ENCODE data around the gene NUMB. TPM values are rescaled to one million over a fixed set of nuclear protein-coding genes. Genes with fewer than 3 reads are reported as not detected.

NUMB gene
- total RNA-seq, 1 experiment from 2014 or later = 46.5 TPM

DNA sequence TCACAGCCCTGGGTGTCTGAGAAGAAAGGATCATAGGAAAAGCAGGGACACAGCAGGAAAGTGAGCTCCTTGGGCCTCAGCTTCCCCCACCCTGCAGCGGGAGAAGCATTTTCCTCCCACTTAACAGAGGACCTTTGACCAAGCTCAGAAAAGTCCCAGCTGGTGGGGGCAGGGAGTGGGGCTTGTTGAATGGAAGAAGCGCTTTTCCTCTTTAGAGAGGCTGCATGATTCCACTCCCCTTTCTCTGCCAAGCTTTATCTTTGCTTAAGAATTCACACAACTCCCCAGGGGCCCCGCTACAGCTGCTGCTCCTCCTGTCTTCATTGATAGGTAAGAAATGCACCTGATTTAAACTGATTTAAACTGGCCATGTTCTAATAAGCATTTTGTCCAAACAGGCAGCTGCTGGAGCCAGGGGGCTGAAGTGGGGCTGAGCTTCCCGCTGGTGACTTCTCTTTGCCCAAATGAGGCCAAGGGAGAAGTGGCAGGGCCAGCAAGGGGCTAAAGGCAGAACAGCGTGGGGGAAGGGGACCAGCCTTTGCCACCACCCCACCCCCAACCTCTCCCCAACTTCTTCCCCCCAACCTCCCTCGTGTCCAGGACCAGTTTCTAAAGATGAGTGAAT, 222.7 kb downstream of the NUMB start:
- no peak overlapping the region for H3K27ac ChIP-seq (ENCODE audit: insufficient read length, low read depth, low read length)
- peaks cover 0 to 3% (median 0%) of the 10 kb centered on the region in 3 experiments; a peak in 1 of 7 replicates for H3K36me3 Mint-ChIP-seq (ENCODE audit: insufficient read depth in 1 of 3, low read depth in 3 of 3)
- H3K4me3 Mint-ChIP-seq = peak overlapping the region; percentile 57 to 85
- no peak overlapping the region for H4K91ac ChIP-seq (ENCODE audit: insufficient read length, low read depth, low read length)
- no peak overlapping the region for H4K5ac ChIP-seq (ENCODE audit: insufficient read length, low read depth, low read length)
- H3K4me1 Mint-ChIP-seq = peaks cover 60 to 69% of the 10 kb centered on the region in 2 experiments
- H3K9me3 Mint-ChIP-seq = no peaks in the 10 kb centered on the region; a peak in 1 of 5 replicates
- no peaks in the 10 kb centered on the region for H4K20me1 ChIP-seq (ENCODE audit: control insufficient read depth, insufficient read depth, insufficient read length)
- no peak overlapping the region for H3K4ac ChIP-seq (ENCODE audit: low read depth, low read length)
- peak overlapping the region; percentile 50 for H3K4me2 ChIP-seq (ENCODE audit: insufficient read depth, insufficient read length, low read length)
- H2AFZ ChIP-seq (ENCODE audit: low read length) = no peak overlapping the region
- no peaks in the 10 kb centered on the region for H3K9me3 ChIP-seq (ENCODE audit: control insufficient read depth, low read depth, low read length)
- no peak overlapping the region for H2AK5ac ChIP-seq (ENCODE audit: insufficient read length, low read length)
- H3K56ac ChIP-seq (ENCODE audit: insufficient read length, low read depth, low read length) = no peak overlapping the region
- H3K79me2 ChIP-seq (ENCODE audit: insufficient read depth, low read length) = no peaks in the 10 kb centered on the region
- no peak overlapping the region for H3K9ac ChIP-seq (ENCODE audit: extremely low read depth, insufficient read length, low read length)
- no peak overlapping the region for H3K23ac ChIP-seq (ENCODE audit: insufficient read length, low read depth, low read length)
- no peak overlapping the region for H3T11ph ChIP-seq (ENCODE audit: low read length)
- H2BK5ac ChIP-seq (ENCODE audit: insufficient read length, low read length) = no peak overlapping the region
- peak overlapping the region; percentile 6 for H2BK12ac ChIP-seq (ENCODE audit: insufficient read length, low read depth, low read length)
- 0 out of 2 replicates have a peak overlapping the region, but pooled peaks have one; percentile 5 for H3K14ac ChIP-seq (ENCODE audit: insufficient read depth, low read length)
- no peak overlapping the region for H2BK15ac ChIP-seq (ENCODE audit: low read depth, low read length)
- H2BK20ac ChIP-seq (ENCODE audit: low read depth, low read length, poor library complexity, severe bottlenecking) = no peak overlapping the region
- H3K4me1 ChIP-seq (ENCODE audit: insufficient read depth, low read length) = peaks cover 7% of the 10 kb centered on the region; the same call in 1 of the 2 replicates
- H3K79me1 ChIP-seq (ENCODE audit: insufficient read depth, low read depth, low read length, poor library complexity, severe bottlenecking) = no peaks in the 10 kb centered on the region
- no peak overlapping the region for H4K8ac ChIP-seq (replicated peaks; ENCODE audit: insufficient read length, low read depth, low read length)
- H3K27me3 Mint-ChIP-seq (ENCODE audit: low read depth) = peaks cover 60% of the 10 kb centered on the region
- H3K27me3 ChIP-seq (ENCODE audit: insufficient read depth, low read length) = peaks cover 22% of the 10 kb centered on the region
- TF ChIP-seq, protein P1, sequence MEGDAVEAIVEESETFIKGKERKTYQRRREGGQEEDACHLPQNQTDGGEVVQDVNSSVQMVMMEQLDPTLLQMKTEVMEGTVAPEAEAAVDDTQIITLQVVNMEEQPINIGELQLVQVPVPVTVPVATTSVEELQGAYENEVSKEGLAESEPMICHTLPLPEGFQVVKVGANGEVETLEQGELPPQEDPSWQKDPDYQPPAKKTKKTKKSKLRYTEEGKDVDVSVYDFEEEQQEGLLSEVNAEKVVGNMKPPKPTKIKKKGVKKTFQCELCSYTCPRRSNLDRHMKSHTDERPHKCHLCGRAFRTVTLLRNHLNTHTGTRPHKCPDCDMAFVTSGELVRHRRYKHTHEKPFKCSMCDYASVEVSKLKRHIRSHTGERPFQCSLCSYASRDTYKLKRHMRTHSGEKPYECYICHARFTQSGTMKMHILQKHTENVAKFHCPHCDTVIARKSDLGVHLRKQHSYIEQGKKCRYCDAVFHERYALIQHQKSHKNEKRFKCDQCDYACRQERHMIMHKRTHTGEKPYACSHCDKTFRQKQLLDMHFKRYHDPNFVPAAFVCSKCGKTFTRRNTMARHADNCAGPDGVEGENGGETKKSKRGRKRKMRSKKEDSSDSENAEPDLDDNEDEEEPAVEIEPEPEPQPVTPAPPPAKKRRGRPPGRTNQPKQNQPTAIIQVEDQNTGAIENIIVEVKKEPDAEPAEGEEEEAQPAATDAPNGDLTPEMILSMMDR (conservative IDR thresholded peaks at IDR 0.05) = no peak
- peak; percentile 60 for DNase-seq
- H2BK120ac ChIP-seq (ENCODE audit: low read depth, low read length, poor library complexity, severe bottlenecking) = no peak overlapping the region
- H3K27ac Mint-ChIP-seq = peak overlapping the region in 2 of 3 experiments; percentile 29 to 79; a peak in 5 of 7 replicates
- peaks cover 16% of the 10 kb centered on the region for H3K23me2 ChIP-seq (ENCODE audit: insufficient read length, low read depth, low read length, poor library complexity, severe bottlenecking)
- WGBS (ENCODE audit: extremely low coverage, insufficient read length, low lambda C conversion rate) = no CpG with 5 or more reads among the region's 6 CpGs
- H3K18ac ChIP-seq (ENCODE audit: insufficient read length, low read depth, low read length) = no peak overlapping the region
